Mesodermal cell (in vitro differentiated cells): ENCODE measurements around the gene AOPEP.

Source experiments
- H3K27ac ChIP-seq: 2 replicates; pipeline ENCODE4 v1.7.0; 2013; ENCODE audit warnings: mild to moderate bottlenecking, low read depth, low read length, moderate library complexity; ENCODE audit not compliant: severe bottlenecking
- H3K36me3 ChIP-seq: 2 replicates; pipeline ENCODE4 v1.7.1; 2013; ENCODE audit warnings: mild to moderate bottlenecking, low read length, moderate library complexity; ENCODE audit not compliant: control insufficient read depth, insufficient read depth
- H3K4me1 ChIP-seq: one replicate; pipeline ENCODE4 v1.7.1; 2013; ENCODE audit warnings: mild to moderate bottlenecking, low read length; ENCODE audit not compliant: insufficient read depth, control insufficient read depth, poor library complexity, severe bottlenecking
- H3K4me3 ChIP-seq: 2 replicates; pipeline ENCODE4 v1.7.0; 2013; ENCODE audit warnings: low read length, control low read depth, mild to moderate bottlenecking; ENCODE audit not compliant: insufficient read depth, poor library complexity, severe bottlenecking; ENCODE audit errors: extremely low read depth
- H3K9me3 ChIP-seq: 2 replicates; pipeline ENCODE4 v1.7.1; 2013; ENCODE audit warnings: mild to moderate bottlenecking, low read length, moderate library complexity; ENCODE audit not compliant: control insufficient read depth
- WGBS, 2 experiments: methylation state at CpG; one replicate each; pipeline ENCODE4 v1.1.5; 2013; ENCODE audit warnings: missing lambda C conversion rate in 2 of 2; ENCODE audit not compliant: insufficient coverage in 2 of 2; 5-methylcytosine and 5-hydroxymethylcytosine counted together

AOPEP gene

DNA sequence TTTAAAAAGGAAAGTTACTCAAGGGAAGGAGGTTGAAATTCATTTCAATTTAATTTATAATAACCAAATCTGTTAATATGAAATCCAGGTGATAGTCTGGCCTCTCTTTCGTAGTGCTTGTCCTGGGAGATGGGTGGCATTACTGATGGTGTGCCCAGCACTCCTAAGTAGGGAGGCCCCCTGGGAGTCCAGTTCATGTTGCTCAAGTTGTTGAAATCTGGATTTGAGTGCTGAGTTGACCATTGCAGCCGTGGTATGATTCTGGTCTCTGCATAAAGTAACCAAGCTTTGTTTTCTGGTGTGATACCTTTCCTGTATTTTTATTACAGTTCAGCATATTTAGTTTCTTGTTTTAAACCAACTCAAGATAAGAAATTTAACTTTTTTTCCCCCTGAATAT, 303.2 kb downstream of the AOPEP start:
- H3K27ac ChIP-seq, result no peak overlapping the region
- WGBS, 2 experiments, result 75% methylated on average over 1 of the region's 2 CpGs; no CpG with 5 or more reads in 1 of the 2 experiments
- H3K9me3 ChIP-seq, result no peaks in the 10 kb centered on the region
- peaks cover 27% of the 10 kb centered on the region for H3K36me3 ChIP-seq
- H3K4me3 ChIP-seq, result no peak overlapping the region
- peaks cover 15% of the 10 kb centered on the region for H3K4me1 ChIP-seq

DNA sequence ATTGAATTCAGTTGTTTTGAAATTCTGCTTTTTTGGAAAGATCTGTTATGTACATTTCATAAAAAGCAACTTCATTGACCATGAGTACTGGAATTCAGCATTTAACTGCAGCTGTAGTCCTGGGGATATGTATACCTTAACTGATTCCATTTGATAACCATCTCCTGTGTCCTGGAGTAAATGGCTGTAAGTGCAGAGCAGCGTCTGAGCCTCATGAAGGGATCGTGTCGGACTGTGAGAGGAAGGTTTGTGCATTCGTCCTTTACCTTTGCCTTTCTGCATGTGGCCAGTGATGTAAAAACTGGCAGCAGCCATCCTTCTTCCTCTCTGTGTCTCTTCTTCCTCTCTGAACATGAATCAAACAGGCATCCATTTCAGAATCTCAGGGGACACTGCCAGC, 303.8 kb downstream of the AOPEP start:
- Histone ChIP-seq H3K4me1 (peaks cover 11% of the 10 kb centered on the region), H3K36me3 (peaks cover 27% of the 10 kb centered on the region), H3K27ac (no peak overlapping the region), H3K9me3 (no peaks in the 10 kb centered on the region), H3K4me3 (no peak overlapping the region)
- 89 to 94% methylated on average over 2 to 4 of the region's 4 CpGs for WGBS, 2 experiments

DNA sequence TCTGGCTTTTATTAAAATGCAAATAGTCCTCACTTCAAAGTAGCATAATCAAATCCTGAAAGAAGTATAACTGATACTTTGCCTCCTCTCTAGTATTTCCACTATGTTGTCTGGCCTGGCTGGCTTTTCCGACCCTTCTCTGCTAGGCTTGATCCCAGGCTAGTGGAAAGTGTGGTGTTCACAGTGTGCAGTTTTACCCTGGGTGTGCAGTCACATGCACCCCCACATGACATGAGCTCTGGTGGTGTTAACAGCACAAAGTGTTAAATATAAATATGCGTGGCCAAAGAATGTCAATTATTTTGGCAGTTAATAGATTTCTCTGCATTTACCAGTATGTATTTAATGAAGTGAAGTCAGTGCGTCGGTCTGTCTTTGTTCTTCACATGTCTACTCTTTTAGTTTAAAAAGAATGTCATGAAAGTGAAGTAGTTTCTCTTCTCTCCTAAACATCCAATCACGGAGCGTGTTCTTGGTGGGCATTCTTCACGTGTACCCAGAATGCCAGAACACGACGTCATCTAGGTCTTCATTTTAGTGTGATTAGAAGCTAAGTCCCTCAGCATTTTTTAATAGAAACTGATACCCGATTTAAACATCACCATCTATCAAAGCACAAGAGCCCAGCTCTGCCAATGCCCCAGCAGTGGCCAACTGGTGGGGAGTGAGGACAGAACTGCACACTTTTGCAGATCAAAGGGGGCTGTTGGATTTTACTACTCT, 304.6 kb downstream of the AOPEP start:
- 100% methylated on average over 1 of the region's 10 CpGs for WGBS, 2 experiments
- Histone ChIP-seq H3K36me3 (peaks cover 27% of the 10 kb centered on the region), H3K9me3 (no peaks in the 10 kb centered on the region), H3K4me1 (peaks cover 6% of the 10 kb centered on the region), H3K27ac (no peak overlapping the region), H3K4me3 (no peak overlapping the region)

DNA sequence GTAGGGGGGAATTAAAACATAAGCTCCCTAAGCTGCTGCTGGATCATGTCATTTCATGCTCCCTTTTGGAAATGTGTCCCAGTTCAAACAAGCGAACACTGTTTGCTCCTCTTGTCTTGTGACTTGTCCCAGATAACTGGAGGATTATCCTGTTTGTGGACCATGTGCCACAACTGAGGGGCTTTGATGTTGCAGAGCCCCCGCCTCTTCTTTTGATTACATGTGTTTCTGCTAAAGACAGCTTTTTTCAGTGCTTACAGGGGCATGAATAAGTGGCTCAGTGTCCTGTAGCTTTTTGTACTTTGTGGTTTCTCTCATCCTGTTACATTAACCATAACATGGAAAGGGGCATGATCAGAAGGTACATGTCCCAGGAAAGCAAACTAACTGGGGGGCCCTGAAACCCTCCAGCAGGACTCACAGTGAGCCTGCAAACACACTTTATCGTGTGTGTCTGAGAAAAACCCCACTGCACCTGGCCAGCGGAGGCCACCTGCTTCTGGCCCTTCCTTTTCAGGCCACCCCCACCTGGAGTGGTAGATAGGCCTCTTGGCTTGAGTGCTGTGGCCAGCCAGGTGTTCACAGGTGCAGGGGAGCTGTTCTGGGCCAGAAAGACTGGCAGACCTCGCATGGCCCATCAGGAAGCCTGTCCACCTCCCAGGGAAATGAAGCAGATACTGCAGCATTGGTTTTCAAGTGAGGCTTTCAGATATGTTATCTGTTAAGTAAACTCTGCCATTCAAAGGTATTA, 305.4 kb downstream of the AOPEP start:
- H3K27ac ChIP-seq, result no peak overlapping the region
- WGBS, 2 experiments, result 89 to 95% methylated on average over 4 to 5 of the region's 5 CpGs
- H3K36me3 ChIP-seq, result peaks cover 32% of the 10 kb centered on the region
- H3K9me3 ChIP-seq, result no peaks in the 10 kb centered on the region
- H3K4me3 ChIP-seq, result no peak overlapping the region
- peaks cover 10% of the 10 kb centered on the region for H3K4me1 ChIP-seq

DNA sequence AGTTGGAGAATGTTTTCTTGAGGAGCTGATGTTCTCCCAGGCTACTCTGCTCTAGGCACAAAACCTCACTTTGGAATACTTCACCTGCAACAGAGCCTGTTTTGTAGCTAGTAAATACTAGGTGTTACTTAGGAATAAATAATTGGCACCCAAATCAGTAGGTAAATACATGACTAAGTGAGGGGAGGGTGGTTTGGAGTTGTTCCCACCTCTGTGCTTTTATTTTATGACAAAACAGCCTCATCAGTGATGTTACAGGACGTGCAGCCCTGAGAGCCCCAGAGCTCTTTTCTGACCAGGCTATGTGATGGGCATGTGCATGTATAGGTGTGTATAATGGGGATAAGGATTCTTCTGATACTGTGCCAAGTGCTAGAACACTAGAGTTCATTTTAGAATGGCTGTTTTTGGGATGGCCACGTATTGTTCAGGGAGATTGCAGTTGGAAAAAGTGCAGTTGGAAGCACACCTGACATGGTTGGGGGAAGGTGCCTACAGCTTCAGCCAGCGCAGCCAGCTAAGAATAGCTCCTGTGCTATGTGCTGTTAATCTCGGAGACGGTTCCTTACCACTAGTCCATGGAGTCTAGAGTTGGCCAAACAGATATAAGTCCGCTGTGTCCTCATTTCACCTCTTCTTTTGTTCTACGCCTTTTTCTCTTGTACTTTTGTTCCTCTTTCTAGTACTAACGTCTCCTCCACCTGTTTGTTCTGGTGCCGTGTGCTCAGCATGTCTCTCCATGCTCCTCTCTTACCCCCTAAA, 306.3 kb downstream of the AOPEP start:
- Histone ChIP-seq H3K9me3 (no peaks in the 10 kb centered on the region), H3K36me3 (peaks cover 32% of the 10 kb centered on the region), H3K4me3 (no peak overlapping the region), H3K4me1 (peaks cover 17% of the 10 kb centered on the region), H3K27ac (no peak overlapping the region)
- WGBS, 2 experiments, result 72 to 75% methylated on average over 9 of the region's 9 CpGs

DNA sequence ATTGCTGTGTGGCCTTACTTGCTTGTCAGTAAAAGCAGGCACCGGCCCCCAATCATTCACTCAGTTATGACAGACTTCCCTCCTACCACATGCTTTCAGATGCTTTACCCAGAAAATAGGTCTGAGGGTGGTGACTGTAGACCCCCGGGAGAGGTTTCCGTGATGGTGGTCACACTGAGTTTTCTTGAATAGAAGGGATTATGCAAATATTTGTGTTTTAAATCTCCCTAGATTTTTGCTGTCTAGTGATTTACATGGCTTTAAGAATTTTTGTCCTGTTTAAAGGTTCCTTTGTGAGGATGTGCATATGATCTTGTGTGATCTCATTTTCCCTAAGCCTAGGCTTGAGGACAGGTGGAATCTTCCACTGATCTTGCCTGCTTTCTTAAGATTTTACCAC, 309.3 kb downstream of the AOPEP start:
- 90% methylated on average over 2 of the region's 3 CpGs; no CpG with 5 or more reads in 1 of the 2 experiments for WGBS, 2 experiments
- no peak overlapping the region for H3K4me3 ChIP-seq
- H3K4me1 ChIP-seq, result peaks cover 14% of the 10 kb centered on the region
- H3K27ac ChIP-seq, result no peak overlapping the region
- H3K9me3 ChIP-seq, result no peaks in the 10 kb centered on the region
- peaks cover 26% of the 10 kb centered on the region for H3K36me3 ChIP-seq

DNA sequence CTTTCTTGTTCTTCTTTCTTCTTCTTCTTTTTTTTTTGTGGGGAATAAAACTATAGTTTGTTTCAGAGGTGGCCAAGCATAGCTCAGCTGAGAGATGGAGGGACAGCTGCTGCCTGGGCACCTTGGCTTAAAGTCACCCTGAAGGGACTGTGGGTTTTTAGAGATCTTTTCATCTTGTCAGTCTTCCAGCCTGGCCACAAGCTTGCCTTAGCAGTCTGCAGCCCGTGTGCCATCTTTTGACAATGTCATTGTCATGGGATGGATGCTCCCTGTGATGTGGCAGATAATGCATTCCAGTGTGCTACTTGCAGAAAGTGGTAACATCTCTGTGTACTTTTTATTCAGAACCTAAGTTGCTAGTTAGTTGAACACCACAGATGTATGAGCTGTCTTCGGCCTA, 310.2 kb downstream of the AOPEP start:
- H3K27ac ChIP-seq, result no peak overlapping the region
- peaks cover 14% of the 10 kb centered on the region for H3K4me1 ChIP-seq
- no peak overlapping the region for H3K4me3 ChIP-seq
- 86% methylated on average over 1 of the region's 2 CpGs; no CpG with 5 or more reads in 1 of the 2 experiments for WGBS, 2 experiments
- H3K9me3 ChIP-seq, result no peaks in the 10 kb centered on the region
- H3K36me3 ChIP-seq, result peaks cover 29% of the 10 kb centered on the region

DNA sequence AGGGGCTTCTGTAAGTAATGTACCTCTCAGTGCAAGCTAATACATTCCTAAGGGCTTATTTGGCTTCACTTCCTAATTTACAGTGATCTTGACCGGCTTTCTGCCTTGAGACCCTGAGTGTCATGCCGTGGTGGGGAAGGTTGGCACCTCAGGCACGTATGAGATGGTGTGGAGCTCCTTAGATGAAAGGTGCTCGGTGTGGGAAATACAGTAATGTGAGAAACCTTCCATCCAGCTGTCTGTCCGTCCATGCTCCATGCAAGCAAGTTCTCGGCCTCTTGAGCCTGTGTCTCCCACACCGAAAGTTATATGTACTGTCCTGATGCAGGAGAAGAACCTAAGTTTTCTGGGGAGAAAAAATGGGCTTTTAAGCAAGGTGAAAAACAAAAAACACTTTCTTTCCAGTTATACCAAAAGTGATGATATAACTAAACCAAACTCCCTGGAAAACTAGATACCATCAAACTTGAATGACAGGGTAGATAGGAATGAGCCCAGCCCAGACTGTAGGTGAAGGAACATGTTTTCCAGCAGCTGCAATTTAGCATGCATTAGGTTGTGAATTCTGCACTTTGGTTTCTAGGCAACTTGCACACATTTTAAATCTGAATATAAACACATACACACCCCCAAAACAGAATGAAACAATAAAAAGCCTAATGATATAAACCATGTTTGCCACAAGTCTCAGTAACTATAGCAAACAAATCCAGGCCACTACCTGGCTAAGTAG, 311.5 kb downstream of the AOPEP start:
- no peak overlapping the region for H3K4me3 ChIP-seq
- peaks cover 14% of the 10 kb centered on the region for H3K4me1 ChIP-seq
- H3K36me3 ChIP-seq, result peaks cover 29% of the 10 kb centered on the region
- H3K9me3 ChIP-seq, result no peaks in the 10 kb centered on the region
- no peak overlapping the region for H3K27ac ChIP-seq
- 90 to 98% methylated on average over 3 to 5 of the region's 7 CpGs for WGBS, 2 experiments

DNA sequence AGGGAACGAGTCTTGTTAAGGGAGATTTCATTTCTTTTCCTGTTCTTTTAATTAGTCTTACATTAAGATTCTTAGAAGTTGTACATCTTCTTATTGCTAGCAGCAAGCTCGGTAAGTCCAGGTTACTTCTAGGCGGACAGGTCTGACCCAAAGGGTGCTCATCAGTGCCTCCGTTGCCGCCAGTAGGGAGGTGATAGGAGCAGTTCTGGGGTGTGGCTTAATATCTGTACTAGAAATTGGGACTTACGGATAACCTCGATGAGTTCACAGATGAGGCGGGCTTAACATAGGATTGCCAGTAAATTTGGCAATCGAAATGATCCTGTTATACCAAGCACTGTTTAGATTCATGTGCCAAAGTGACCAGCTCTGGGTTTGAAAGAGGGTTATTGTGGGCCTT, 312.2 kb downstream of the AOPEP start:
- 94 to 97% methylated on average over 6 to 8 of the region's 9 CpGs for WGBS, 2 experiments
- Histone ChIP-seq H3K4me3 (no peak overlapping the region), H3K4me1 (peaks cover 14% of the 10 kb centered on the region), H3K36me3 (peaks cover 31% of the 10 kb centered on the region), H3K9me3 (no peaks in the 10 kb centered on the region), H3K27ac (no peak overlapping the region)

DNA sequence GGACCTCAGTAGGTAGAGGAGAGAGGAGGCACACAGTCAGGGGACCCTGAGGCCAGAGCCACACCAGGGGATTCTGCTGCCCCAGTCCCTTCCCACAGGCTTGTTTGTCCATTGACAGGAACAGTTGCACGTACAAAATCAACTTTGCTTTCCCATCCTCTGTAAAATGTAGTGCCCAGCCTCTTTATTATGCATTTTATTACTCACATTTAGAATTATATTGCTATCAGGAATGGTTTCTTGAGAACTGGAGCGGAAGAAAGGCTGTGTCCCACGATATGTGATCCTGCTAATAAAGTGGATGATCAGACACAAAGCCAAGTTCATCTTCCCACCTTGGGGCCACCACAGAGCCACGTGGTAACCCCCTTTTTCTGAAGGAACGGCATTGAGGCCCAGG, 313.6 kb downstream of the AOPEP start:
- no peak overlapping the region for H3K4me3 ChIP-seq
- H3K27ac ChIP-seq, result no peak overlapping the region
- H3K36me3 ChIP-seq, result peaks cover 30% of the 10 kb centered on the region
- H3K4me1 ChIP-seq, result peaks cover 14% of the 10 kb centered on the region
- no peaks in the 10 kb centered on the region for H3K9me3 ChIP-seq
- WGBS, 2 experiments, result 89 to 97% methylated on average over 4 of the region's 5 CpGs
